SK-N-MC (cell line): ENCODE results near the gene DCLK1.

Source experiments
- DNase-seq: peaks from one replicate; pipeline ENCODE4 v3.0.0-alpha.2; 2011; ENCODE audit warnings: low read depth, low spot score
- H3K27ac ChIP-seq: fragments of 200-600 bp; sonication (generic); 2 replicates; pipeline ENCODE4 v1.5.1; 2016; ENCODE audit warnings: mixed run types
- H3K36me3 ChIP-seq: fragments of 200-600 bp; sonication (generic); 2 replicates; pipeline ENCODE4 v1.6.1; 2017; ENCODE audit warnings: antibody characterized with exemption, low read length, mixed read lengths; ENCODE audit not compliant: insufficient read depth
- H3K4me3 ChIP-seq: fragments of 200-600 bp; sonication (generic); 2 replicates; pipeline ENCODE4 v1.5.1; 2016
- H3K9ac ChIP-seq: fragments of 200-600 bp; sonication (generic); 2 replicates; pipeline ENCODE4 v1.8.0; 2017; ENCODE audit warnings: mixed run types, mixed read lengths; ENCODE audit not compliant: insufficient read length
- H3K9me3 ChIP-seq: fragments of 200-600 bp; sonication (generic); 2 replicates; pipeline ENCODE4 v1.6.1; 2017; ENCODE audit warnings: low read depth, mild to moderate bottlenecking, antibody characterized with exemption, low read length, moderate library complexity, mixed read lengths
- EZH2 ChIP-seq: fragments of 200-600 bp; sonication (generic); IDR thresholded peaks from one replicate; pipeline ENCODE4 v1.6.1; 2017; ENCODE audit warnings: antibody characterized with exemption
- FOXP2 ChIP-seq: optimal IDR thresholded peaks from 2 replicates; pipeline ENCODE3; 2011; ENCODE audit warnings: mild to moderate bottlenecking, moderate library complexity; ENCODE audit not compliant: insufficient read depth; ENCODE audit errors: extremely low read length, control extremely low read depth
- POLR2AphosphoS5 ChIP-seq: IDR thresholded peaks from 2 replicates; pipeline ENCODE4 v1.6.1; 2012; ENCODE audit warnings: mild to moderate bottlenecking, low read depth, low read length, borderline replicate concordance

Gene DCLK1

DNA sequence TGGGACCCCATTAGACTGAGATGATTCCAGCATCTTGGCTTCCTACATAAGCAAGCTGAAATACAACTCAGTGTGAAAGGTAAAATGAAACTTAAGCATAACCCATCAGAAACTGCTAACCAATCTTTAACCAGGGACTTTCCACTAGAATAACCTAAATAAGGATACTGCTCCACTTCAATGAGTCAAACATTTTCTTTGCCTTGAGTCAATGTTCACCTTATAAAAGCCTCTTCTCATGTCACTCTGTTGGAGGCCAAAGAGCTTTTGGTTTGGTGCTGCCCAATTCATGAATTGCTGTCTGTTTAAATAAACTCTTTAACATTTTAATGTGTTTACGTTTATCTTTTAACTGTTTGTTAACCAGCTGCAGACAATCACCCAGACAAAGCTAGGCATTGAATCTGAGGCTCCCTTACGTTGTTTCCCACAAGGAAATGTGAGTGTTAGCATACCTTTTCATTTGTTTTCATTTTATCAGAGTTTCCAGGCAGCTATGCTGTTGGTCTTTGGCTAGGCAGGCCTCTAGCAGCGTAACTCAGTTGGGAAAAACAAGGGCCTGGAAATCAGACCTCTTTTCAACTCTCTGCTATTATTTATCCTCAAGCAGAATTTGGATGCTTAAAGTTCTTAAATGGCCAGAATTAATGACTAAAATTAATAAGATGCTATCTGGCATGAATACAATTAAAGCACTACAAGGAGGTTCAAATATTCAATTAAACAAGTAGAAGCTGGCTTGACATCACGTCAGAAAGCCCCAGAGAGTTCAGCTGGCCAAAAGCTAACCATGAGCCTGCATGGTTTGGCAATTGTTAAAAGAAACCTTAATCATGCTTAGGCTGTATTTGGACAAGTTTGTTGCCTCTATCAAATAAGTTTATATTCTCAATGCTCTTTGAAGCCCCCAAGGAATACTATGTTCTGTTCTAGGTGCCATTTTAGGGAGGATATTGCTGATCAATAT lies 200.2 kb downstream of the DCLK1 start:
- no peak for DNase-seq
- Histone ChIP-seq H3K4me3 (no peak overlapping the region), H3K9ac (no peak overlapping the region), H3K27ac (no peak overlapping the region), H3K36me3 (no peaks in the 10 kb centered on the region), H3K9me3 (no peaks in the 10 kb centered on the region)
- TF ChIP-seq FOXP2 (no peak), POLR2AphosphoS5 (no peak)

- Histone ChIP-seq H3K36me3 (no peaks in the 10 kb centered on the region), H3K27ac (no peak overlapping the region), H3K4me3 (no peak overlapping the region), H3K9me3 (no peaks in the 10 kb centered on the region), H3K9ac (no peak overlapping the region)
- no peak for DNase-seq
- TF ChIP-seq POLR2AphosphoS5, result no peak
- no peak for TF ChIP-seq FOXP2
- TF ChIP-seq EZH2, result no peak
Observed at GRCh38 chr13:35927567-35928021, 203.6 kb downstream of the DCLK1 start.

- Histone ChIP-seq H3K9ac (no peak overlapping the region), H3K36me3 (no peaks in the 10 kb centered on the region), H3K4me3 (no peak overlapping the region), H3K27ac (no peak overlapping the region), H3K9me3 (no peaks in the 10 kb centered on the region)
- no peak for DNase-seq
- TF ChIP-seq EZH2, result no peak
- TF ChIP-seq POLR2AphosphoS5, result no peak
- no peak for TF ChIP-seq FOXP2
Observed at GRCh38 chr13:35926859-35927530, 204.2 kb downstream of the DCLK1 start.

DNA sequence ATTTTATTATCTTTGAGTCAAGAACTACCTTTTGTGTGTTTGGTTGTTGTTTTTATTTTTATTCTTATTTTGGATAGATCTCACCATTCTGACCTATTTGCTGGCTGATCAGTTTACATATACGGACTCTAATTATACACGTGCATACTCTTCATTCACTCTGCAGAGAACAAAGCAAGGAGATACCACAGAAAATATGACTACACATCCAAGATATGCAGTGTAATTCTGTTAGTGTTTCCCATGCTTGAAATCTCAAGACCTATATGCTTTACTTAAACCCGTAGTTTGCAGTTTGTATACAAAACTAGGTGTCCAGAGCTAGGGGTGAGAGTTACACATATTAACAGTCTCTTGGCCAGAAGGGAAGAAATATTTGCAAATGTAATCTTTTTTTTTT lies 205.5 kb downstream of the DCLK1 start:
- Histone ChIP-seq H3K4me3 (no peak overlapping the region), H3K9ac (no peak overlapping the region), H3K36me3 (no peaks in the 10 kb centered on the region), H3K27ac (no peak overlapping the region), H3K9me3 (no peaks in the 10 kb centered on the region)
- TF ChIP-seq FOXP2, result no peak
- no peak for TF ChIP-seq EZH2
- no peak for TF ChIP-seq POLR2AphosphoS5
- no peak for DNase-seq

- Histone ChIP-seq H3K4me3 (no peak overlapping the region), H3K9ac (no peak overlapping the region), H3K9me3 (no peaks in the 10 kb centered on the region), H3K36me3 (no peaks in the 10 kb centered on the region), H3K27ac (no peak overlapping the region)
- no peak for DNase-seq
- no peak for TF ChIP-seq POLR2AphosphoS5
- no peak for TF ChIP-seq EZH2
- no peak for TF ChIP-seq FOXP2
Observed at GRCh38 chr13:35923347-35923746, 207.8 kb downstream of the DCLK1 start.

DNA sequence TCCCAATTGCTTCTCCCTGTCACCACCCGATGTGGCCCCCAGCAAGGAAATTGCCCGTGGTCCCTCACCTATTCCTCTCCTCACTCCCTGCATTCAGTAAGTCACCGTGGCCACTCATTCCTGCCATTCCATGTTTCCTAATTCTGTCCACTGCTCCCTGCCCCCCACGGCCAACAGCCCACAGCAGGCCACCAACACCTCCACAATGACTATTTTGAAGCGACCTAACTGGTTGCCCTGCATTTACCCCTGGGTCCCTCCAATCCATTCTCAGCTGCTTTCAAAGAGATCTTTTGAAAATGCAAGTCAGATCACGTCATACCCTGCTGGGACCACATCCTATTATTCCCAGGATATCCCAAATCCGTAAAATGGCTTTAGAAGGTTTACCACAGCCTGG lies 210.4 kb downstream of the DCLK1 start:
- TF ChIP-seq FOXP2 (no peak), EZH2 (no peak), POLR2AphosphoS5 (no peak)
- no peaks in the 10 kb centered on the region for H3K36me3 ChIP-seq
- H3K27ac ChIP-seq, result no peak overlapping the region
- H3K9ac ChIP-seq, result no peak overlapping the region
- DNase-seq, result no peak
- H3K4me3 ChIP-seq, result no peak overlapping the region
- no peaks in the 10 kb centered on the region for H3K9me3 ChIP-seq

GRCh38 chr13:35917942-35918645 lies 213.1 kb downstream of the DCLK1 start:
- DNase-seq, result no peak
- H3K27ac ChIP-seq, result no peak overlapping the region
- no peak overlapping the region for H3K9ac ChIP-seq
- TF ChIP-seq POLR2AphosphoS5 (no peak), EZH2 (no peak)
- no peaks in the 10 kb centered on the region for H3K9me3 ChIP-seq
- H3K4me3 ChIP-seq, result no peak overlapping the region
- no peaks in the 10 kb centered on the region for H3K36me3 ChIP-seq
